SK-N-SH (cell line): ENCODE data around the gene CHSY3. TPM values are rescaled to one million over a fixed set of nuclear protein-coding genes. Genes with fewer than 3 reads are reported as not detected.

Experiments used
- CTCF ChIA-PET: fragments of 300-600, 350-600 bp; formaldehyde crosslinking; extraction: SDS; loops from one replicate; lab custom pipeline; 2021; lab: Yijun Ruan, JAX
- POLR2A ChIA-PET: fragments of 350-600 bp; sonication (Branson Sonifier 250); formaldehyde crosslinking; extraction: SDS; loops from one replicate; lab custom pipeline; 2020; ENCODE audit warnings: antibody characterized with exemption, inconsistent platforms; lab: Yijun Ruan, JAX
- DNase-seq: peaks from one replicate; pipeline ENCODE4 v3.0.0; 2012
- H2AFZ ChIP-seq: fragments of 200-600 bp; sonication (generic); 2 replicates; pipeline ENCODE4 v1.8.1; 2016; ENCODE audit warnings: antibody characterized with exemption, mild to moderate bottlenecking, low read depth
- H3F3A ChIP-seq: fragments of 200-600 bp; sonication (generic); replicated peaks from 2 replicates; pipeline ENCODE3; 2016; ENCODE audit warnings: antibody characterized with exemption, mild to moderate bottlenecking; ENCODE audit not compliant: insufficient read depth
- H3K27ac ChIP-seq, 2 experiments: fragments of 200-500 bp in 1 of 2; fragments of 200-600 bp in 1 of 2; sonication (Bioruptor generic) in 1 of 2; sonication (generic), shearing (Covaris generic) in 1 of 2; 2 replicates each; pipeline versions ENCODE4 v1.5.1 to v1.6.1; 2014 to 2016; ENCODE audit warnings: low read depth in 2 of 2, inconsistent platforms in 1 of 2, low read length in 1 of 2, mild to moderate bottlenecking in 1 of 2, mixed read lengths in 1 of 2
- H3K27me3 ChIP-seq: fragments of 200-600 bp; sonication (generic), shearing (Covaris generic); 2 replicates; pipeline ENCODE4 v1.6.1; 2016; ENCODE audit warnings: mixed run types; ENCODE audit not compliant: insufficient read depth
- H3K36me3 ChIP-seq, 2 experiments: fragments of 200-500 bp in 1 of 2; fragments of 200-600 bp in 1 of 2; sonication (Bioruptor generic) in 1 of 2; sonication (generic) in 1 of 2; replicated peaks in 1 of 2; 2 replicates each; pipeline versions ENCODE3 to v1.5.1; 2014 to 2016; ENCODE audit warnings: low read length in 1 of 2, mild to moderate bottlenecking in 1 of 2; ENCODE audit not compliant: insufficient read depth in 2 of 2, control insufficient read depth in 1 of 2
- H3K4me1 ChIP-seq, 2 experiments: fragments of 200-500 bp in 1 of 2; fragments of 200-600 bp in 1 of 2; sonication (Bioruptor generic) in 1 of 2; sonication (generic), shearing (Covaris generic) in 1 of 2; 2 replicates each; pipeline versions ENCODE4 v1.5.1 to v1.6.1; 2014 to 2016; ENCODE audit warnings: low read depth in 1 of 2, low read length in 1 of 2, mixed run types in 1 of 2; ENCODE audit not compliant: insufficient read depth in 2 of 2, control insufficient read depth in 1 of 2
- H3K4me2 ChIP-seq: fragments of 200-600 bp; sonication (generic), shearing (Covaris generic); 2 replicates; pipeline ENCODE4 v1.6.1; 2017; ENCODE audit warnings: mixed run types
- H3K4me3 ChIP-seq, 2 experiments: fragments of 200-500 bp in 1 of 2; fragments of 200-600 bp in 1 of 2; sonication (Bioruptor generic) in 1 of 2; sonication (generic), shearing (Covaris generic) in 1 of 2; 2 replicates each; pipeline versions ENCODE4 v1.5.1 to v1.8.1; 2014 to 2016; ENCODE audit warnings: low read depth in 2 of 2, inconsistent platforms in 1 of 2, low read length in 1 of 2, mild to moderate bottlenecking in 1 of 2, mixed read lengths in 1 of 2, moderate library complexity in 1 of 2
- H3K79me2 ChIP-seq: fragments of 200-600 bp; sonication (generic); 2 replicates; pipeline ENCODE4 v1.8.1; 2017; ENCODE audit warnings: mild to moderate bottlenecking; ENCODE audit not compliant: insufficient read depth
- H3K9ac ChIP-seq: fragments of 200-600 bp; sonication (generic); 2 replicates; pipeline ENCODE4 v1.6.1; 2017; ENCODE audit warnings: mixed run types
- H3K9me2 ChIP-seq: fragments of 200-600 bp; sonication (generic); 2 replicates; pipeline ENCODE4 v1.6.1; 2017; ENCODE audit warnings: mixed run types
- H3K9me3 ChIP-seq: fragments of 200-600 bp; sonication (generic); 2 replicates; pipeline ENCODE4 v1.6.1; 2017; ENCODE audit warnings: mixed run types, mild to moderate bottlenecking, moderate library complexity
- H4K20me1 ChIP-seq: fragments of 200-600 bp; sonication (generic); 2 replicates; pipeline ENCODE4 v1.6.1; 2017; ENCODE audit warnings: mild to moderate bottlenecking, mixed run types; ENCODE audit not compliant: insufficient read depth
- CHD2 ChIP-seq: fragments of 150-350 bp; IDR thresholded peaks from 2 replicates; pipeline ENCODE4 v1.6.1; 2018; ENCODE audit warnings: low read length; ENCODE audit not compliant: partially characterized antibody
- EZH2phosphoT487 ChIP-seq: fragments of 200-600 bp; sonication (generic); IDR thresholded peaks from 2 replicates; pipeline ENCODE4 v1.6.1; 2017; ENCODE audit warnings: low read depth, mixed run types, mild to moderate bottlenecking, antibody characterized with exemption, moderate library complexity, borderline replicate concordance
- FOXJ3 ChIP-seq: sonication (generic); formaldehyde crosslinking; IDR thresholded peaks from 2 replicates; pipeline ENCODE4 v1.5.1; 2020; ENCODE audit warnings: mild to moderate bottlenecking, missing genetic modification reagents
- JUND ChIP-seq: IDR thresholded peaks from 2 replicates; pipeline ENCODE4 v1.4.0; 2012
- MXI1 ChIP-seq: IDR thresholded peaks from 2 replicates; pipeline ENCODE4 v1.6.1; 2012; ENCODE audit warnings: mild to moderate bottlenecking, low read depth, low read length, improper control_type of control experiment
- NRF1 ChIP-seq: IDR thresholded peaks from 2 replicates; pipeline ENCODE4 v1.6.1; 2012; ENCODE audit warnings: low read depth, mild to moderate bottlenecking, low read length
- RAD21 ChIP-seq: IDR thresholded peaks from 2 replicates; pipeline ENCODE4 v1.6.1; 2012; ENCODE audit warnings: mild to moderate bottlenecking, low read length
- RXRA ChIP-seq: IDR thresholded peaks from 2 replicates; pipeline ENCODE4 v1.4.0; 2012; ENCODE audit warnings: low read depth, mild to moderate bottlenecking, borderline replicate concordance
- SIN3A ChIP-seq: IDR thresholded peaks from 2 replicates; pipeline ENCODE4 v1.6.1; 2012; ENCODE audit warnings: low read depth, mild to moderate bottlenecking, low read length, moderate library complexity, borderline replicate concordance
- SMC3 ChIP-seq: IDR thresholded peaks from 2 replicates; pipeline ENCODE4 v1.6.1; 2012; ENCODE audit warnings: low read depth, low read length, improper control_type of control experiment
- TCF12 ChIP-seq: IDR thresholded peaks from 2 replicates; pipeline ENCODE4 v1.4.0; 2012
- WGBS: methylation state at CpG from one replicate; pipeline ENCODE4 v1.1.6; 2017; ENCODE audit warnings: low lambda C conversion rate; 5-methylcytosine and 5-hydroxymethylcytosine counted together
- polyA plus RNA-seq, 3 experiments: library from polyadenylated mRNA; depleted of rRNA; stranded (reverse); fragments of >200 nt; gene quantifications; 2 replicates each; pipeline ENCODE4 v1.2.3, GENCODE V29; 2012
- TF ChIP-seq, protein P1 (sequence below): IDR thresholded peaks from 2 replicates; pipeline ENCODE4 v1.4.0; 2012; ENCODE audit warnings: low read depth
- TF ChIP-seq, protein P2 (sequence below): fragments of 150-350 bp; IDR thresholded peaks from 2 replicates; pipeline ENCODE4 v1.6.1; 2017; ENCODE audit warnings: antibody characterized with exemption, low read length, low read depth, borderline replicate concordance
- TF ChIP-seq, protein P3 (sequence below): fragments of 200-600 bp; sonication (generic); IDR thresholded peaks from 2 replicates; pipeline ENCODE4 v1.6.1; 2017; ENCODE audit warnings: antibody characterized with exemption, mild to moderate bottlenecking, moderate library complexity

The CHSY3 gene
- polyA plus RNA-seq, 1 of the 3 experiments (the other 2 are of a cell fraction): not detected

DNA sequence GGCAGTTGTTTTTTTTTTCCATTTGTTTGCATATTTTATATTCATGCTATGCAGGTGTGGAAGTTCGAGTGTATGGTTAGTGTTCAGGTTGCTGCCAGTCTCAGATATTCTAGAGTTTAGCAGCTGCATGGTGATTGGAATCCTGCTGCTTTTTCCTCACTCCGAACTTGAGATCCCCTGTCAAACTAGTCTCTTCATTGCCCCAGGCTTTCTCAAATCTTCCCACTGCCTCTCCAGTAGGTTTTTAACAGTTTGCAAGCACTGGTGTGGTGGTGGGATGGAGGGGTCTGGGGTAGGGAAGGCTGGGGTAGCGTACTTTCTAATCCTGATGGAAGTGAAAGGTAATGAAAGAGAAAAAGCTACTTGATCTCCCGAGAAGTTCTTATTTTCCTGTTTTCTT, 112.9 kb downstream of the CHSY3 start:
- Histone ChIP-seq H3F3A (no peaks in the 10 kb centered on the region), H3K9me2 (no peaks in the 10 kb centered on the region), H3K4me2 (no peak overlapping the region), H4K20me1 (no peaks in the 10 kb centered on the region), H3K79me2 (no peaks in the 10 kb centered on the region), H3K27ac (no peak overlapping the region), H3K4me1 (no peaks in the 10 kb centered on the region), H3K9me3 (no peaks in the 10 kb centered on the region), H3K27me3 (no peaks in the 10 kb centered on the region), H2AFZ (no peak overlapping the region), H3K4me3 (no peak overlapping the region)
- ChIA-PET POLR2A (no interaction called here), CTCF (interaction anchor here (0.7 kb wide), 1 partner anchor 246 kb away, joined by 3 read pairs; no protein-coding TSS in a partner anchor)
- DNase-seq: no peak
- WGBS: 0% methylated on average over 4 of the region's 4 CpGs
- TF ChIP-seq CHD2 (no peak), RAD21 (no peak)
- TF ChIP-seq, all 33 proteins: peak for 0
- H3K36me3 ChIP-seq: no peaks in the 10 kb centered on the region
- H3K9ac ChIP-seq: no peak overlapping the region

DNA sequence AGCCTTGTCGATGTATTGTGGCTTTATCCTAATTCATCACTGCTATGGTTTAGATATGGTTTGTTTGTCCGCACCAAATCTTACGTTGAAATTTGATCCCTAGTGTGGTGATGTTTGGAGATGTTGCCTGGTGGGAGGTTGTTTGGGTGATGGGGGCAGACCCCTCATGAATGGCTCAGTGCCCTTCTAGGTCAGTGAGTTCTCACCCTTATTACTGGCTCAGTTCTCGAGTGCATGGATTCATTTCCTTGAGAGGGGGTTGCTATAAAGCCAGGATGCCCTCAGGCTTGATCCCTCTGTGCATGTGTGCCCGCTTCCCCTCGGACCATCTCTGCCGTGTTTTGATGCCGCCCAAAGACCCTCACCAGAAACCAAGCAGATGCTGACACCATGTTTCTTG, 114.4 kb downstream of the CHSY3 start:
- H3K4me2 ChIP-seq: no peak overlapping the region
- H3K9ac ChIP-seq: no peak overlapping the region
- no peaks in the 10 kb centered on the region for H3F3A ChIP-seq
- no peak overlapping the region for H2AFZ ChIP-seq
- H3K79me2 ChIP-seq: no peaks in the 10 kb centered on the region
- TF ChIP-seq NRF1: no peak
- no peak for TF ChIP-seq RAD21
- no peak for TF ChIP-seq EZH2phosphoT487
- TF ChIP-seq, protein P1, sequence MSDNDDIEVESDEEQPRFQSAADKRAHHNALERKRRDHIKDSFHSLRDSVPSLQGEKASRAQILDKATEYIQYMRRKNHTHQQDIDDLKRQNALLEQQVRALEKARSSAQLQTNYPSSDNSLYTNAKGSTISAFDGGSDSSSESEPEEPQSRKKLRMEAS: no peak
- TF ChIP-seq SMC3: no peak
- TF ChIP-seq JUND: no peak
- no peak for TF ChIP-seq RXRA
- no peak for TF ChIP-seq TCF12
- no peak for TF ChIP-seq MXI1
- TF ChIP-seq, protein P2, sequence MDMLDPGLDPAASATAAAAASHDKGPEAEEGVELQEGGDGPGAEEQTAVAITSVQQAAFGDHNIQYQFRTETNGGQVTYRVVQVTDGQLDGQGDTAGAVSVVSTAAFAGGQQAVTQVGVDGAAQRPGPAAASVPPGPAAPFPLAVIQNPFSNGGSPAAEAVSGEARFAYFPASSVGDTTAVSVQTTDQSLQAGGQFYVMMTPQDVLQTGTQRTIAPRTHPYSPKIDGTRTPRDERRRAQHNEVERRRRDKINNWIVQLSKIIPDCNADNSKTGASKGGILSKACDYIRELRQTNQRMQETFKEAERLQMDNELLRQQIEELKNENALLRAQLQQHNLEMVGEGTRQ: no peak
- no peak for TF ChIP-seq SIN3A
- TF ChIP-seq, protein P3, sequence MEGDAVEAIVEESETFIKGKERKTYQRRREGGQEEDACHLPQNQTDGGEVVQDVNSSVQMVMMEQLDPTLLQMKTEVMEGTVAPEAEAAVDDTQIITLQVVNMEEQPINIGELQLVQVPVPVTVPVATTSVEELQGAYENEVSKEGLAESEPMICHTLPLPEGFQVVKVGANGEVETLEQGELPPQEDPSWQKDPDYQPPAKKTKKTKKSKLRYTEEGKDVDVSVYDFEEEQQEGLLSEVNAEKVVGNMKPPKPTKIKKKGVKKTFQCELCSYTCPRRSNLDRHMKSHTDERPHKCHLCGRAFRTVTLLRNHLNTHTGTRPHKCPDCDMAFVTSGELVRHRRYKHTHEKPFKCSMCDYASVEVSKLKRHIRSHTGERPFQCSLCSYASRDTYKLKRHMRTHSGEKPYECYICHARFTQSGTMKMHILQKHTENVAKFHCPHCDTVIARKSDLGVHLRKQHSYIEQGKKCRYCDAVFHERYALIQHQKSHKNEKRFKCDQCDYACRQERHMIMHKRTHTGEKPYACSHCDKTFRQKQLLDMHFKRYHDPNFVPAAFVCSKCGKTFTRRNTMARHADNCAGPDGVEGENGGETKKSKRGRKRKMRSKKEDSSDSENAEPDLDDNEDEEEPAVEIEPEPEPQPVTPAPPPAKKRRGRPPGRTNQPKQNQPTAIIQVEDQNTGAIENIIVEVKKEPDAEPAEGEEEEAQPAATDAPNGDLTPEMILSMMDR: no peak
- TF ChIP-seq FOXJ3 (CRISPR knock-in tag): no peak
- WGBS: 13% methylated on average over 8 of the region's 8 CpGs
- no peaks in the 10 kb centered on the region for H3K9me2 ChIP-seq
- no peak overlapping the region for H3K27ac ChIP-seq
- H3K36me3 ChIP-seq: no peaks in the 10 kb centered on the region
- no peaks in the 10 kb centered on the region for H3K4me1 ChIP-seq
- DNase-seq: no peak
- ChIA-PET CTCF (no interaction called here), POLR2A (no interaction called here)
- no peak overlapping the region for H3K4me3 ChIP-seq
- no peaks in the 10 kb centered on the region for H3K9me3 ChIP-seq
- H4K20me1 ChIP-seq: no peaks in the 10 kb centered on the region
- no peaks in the 10 kb centered on the region for H3K27me3 ChIP-seq
